Measurements from ENCODE around the gene C1QTNF8. TPM values are rescaled to one million over a fixed set of nuclear protein-coding genes. Genes with fewer than 3 reads are reported as not detected.

The C1QTNF8 gene
- total RNA-seq, 1 donor from 2014 or later = not detected

- Mint-ChIP-seq H3K9me3 (peaks cover 5% of the 10 kb centered on the region), H3K36me3 (peaks cover 4% of the 10 kb centered on the region), H3K27ac (no peak overlapping the region), H3K4me3 (no peak overlapping the region), H3K4me1 (peaks cover 3% of the 10 kb centered on the region), H3K27me3 (ENCODE audit: insufficient read depth, low read depth) (peaks cover 5% of the 10 kb centered on the region)
- TF ChIP-seq EZH2 (IDR thresholded peaks at IDR 0.05) (no peak), EZH2phosphoT487 (IDR thresholded peaks at IDR 0.05) (no peak), CTCF (IDR thresholded peaks at IDR 0.05) (no peak)
- Histone ChIP-seq H3K79me2 (ENCODE audit: low read depth) (no peaks in the 10 kb centered on the region), H2AFZ (replicated peaks) (no peak overlapping the region), H3K36me3 (no peaks in the 10 kb centered on the region), H3K27ac (no peak overlapping the region), H3K4me3 (no peak overlapping the region), H3K4me2 (no peak overlapping the region), H3K9me3 (ENCODE audit: low read depth) (no peaks in the 10 kb centered on the region), H4K20me1 (ENCODE audit: low read depth) (no peaks in the 10 kb centered on the region), H3K9ac (no peak overlapping the region), H3F3A (ENCODE audit: low read depth) (no peaks in the 10 kb centered on the region), H3K4me1 (no peaks in the 10 kb centered on the region), H3K27me3 (no peaks in the 10 kb centered on the region)
- DNase-seq (ENCODE audit: low spot score) = no peak
Measured at GRCh38 chr16:1060416-1061340, 35.4 kb downstream of the C1QTNF8 start.

GRCh38 chr16:1059310-1059709 is 36.7 kb downstream of the C1QTNF8 start:
- Histone ChIP-seq H2AFZ (replicated peaks) (no peak overlapping the region), H3K27me3 (no peaks in the 10 kb centered on the region), H3K36me3 (no peaks in the 10 kb centered on the region), H3K4me2 (no peak overlapping the region), H3K4me1 (peaks cover 6% of the 10 kb centered on the region), H3K79me2 (ENCODE audit: low read depth) (no peaks in the 10 kb centered on the region), H4K20me1 (ENCODE audit: low read depth) (no peaks in the 10 kb centered on the region), H3K9me3 (ENCODE audit: low read depth) (no peaks in the 10 kb centered on the region), H3K4me3 (no peak overlapping the region), H3K27ac (no peak overlapping the region), H3K9ac (no peak overlapping the region), H3F3A (ENCODE audit: low read depth) (no peaks in the 10 kb centered on the region)
- DNase-seq (ENCODE audit: low spot score) = no peak
- H3K27ac Mint-ChIP-seq = no peak overlapping the region
- peaks cover 10% of the 10 kb centered on the region for H3K27me3 Mint-ChIP-seq (ENCODE audit: insufficient read depth, low read depth)
- peaks cover 4% of the 10 kb centered on the region for H3K36me3 Mint-ChIP-seq
- no peak for TF ChIP-seq CTCF (IDR thresholded peaks at IDR 0.05)
- no peak for TF ChIP-seq EZH2phosphoT487 (IDR thresholded peaks at IDR 0.05)
- no peak for TF ChIP-seq EZH2 (IDR thresholded peaks at IDR 0.05)
- peak overlapping the region; percentile 63 for H3K4me3 Mint-ChIP-seq
- peaks cover 5% of the 10 kb centered on the region for H3K9me3 Mint-ChIP-seq
- no peaks in the 10 kb centered on the region for H3K4me1 Mint-ChIP-seq

- Histone ChIP-seq H3K36me3 (no peaks in the 10 kb centered on the region), H2AFZ (replicated peaks) (no peak overlapping the region), H3K9me3 (ENCODE audit: low read depth) (no peaks in the 10 kb centered on the region), H3K4me3 (no peak overlapping the region), H3K27ac (no peak overlapping the region), H3K4me1 (peaks cover 6% of the 10 kb centered on the region), H3K79me2 (ENCODE audit: low read depth) (no peaks in the 10 kb centered on the region), H3F3A (ENCODE audit: low read depth) (no peaks in the 10 kb centered on the region), H3K27me3 (no peaks in the 10 kb centered on the region), H3K4me2 (no peak overlapping the region), H3K9ac (no peak overlapping the region), H4K20me1 (ENCODE audit: low read depth) (no peaks in the 10 kb centered on the region)
- Mint-ChIP-seq H3K4me1 (no peaks in the 10 kb centered on the region), H3K4me3 (no peak overlapping the region), H3K36me3 (peaks cover 4% of the 10 kb centered on the region), H3K27me3 (ENCODE audit: insufficient read depth, low read depth) (peaks cover 10% of the 10 kb centered on the region), H3K27ac (no peak overlapping the region), H3K9me3 (peaks cover 5% of the 10 kb centered on the region)
- TF ChIP-seq CTCF (IDR thresholded peaks at IDR 0.05) = no peak
- no peak for TF ChIP-seq EZH2phosphoT487 (IDR thresholded peaks at IDR 0.05)
- no peak for TF ChIP-seq EZH2 (IDR thresholded peaks at IDR 0.05)
- DNase-seq (ENCODE audit: low spot score) = no peak
Measured at GRCh38 chr16:1058216-1058615, 37.8 kb downstream of the C1QTNF8 start.

All from neural progenitor cell (in vitro differentiated cells).